ENCODE measurements around the gene DDAH1.

Gene DDAH1

DNA sequence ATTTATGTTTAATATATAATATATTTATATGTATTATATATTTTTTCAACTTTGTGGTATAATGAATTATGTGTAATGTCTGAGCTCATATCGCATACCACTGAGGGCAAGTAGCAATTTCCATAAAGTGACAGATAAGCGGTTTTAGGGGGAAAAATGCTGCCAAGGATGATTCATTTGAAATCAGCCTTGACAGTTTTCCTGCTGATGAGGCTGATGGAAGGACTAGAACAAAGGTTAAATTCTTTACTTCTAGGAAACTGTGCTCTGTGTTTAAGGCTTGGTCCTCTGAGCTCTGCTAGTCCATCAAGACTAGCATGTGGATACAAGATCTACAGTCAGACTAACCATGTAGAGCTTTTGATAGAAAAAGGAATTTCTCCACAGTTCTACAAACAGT is 19.3 kb upstream of the DDAH1 start:
- TF ChIP-seq GATA2 (IDR thresholded peaks at IDR 0.05; ENCODE audit: low read depth, low read length) (no peak), GATA3 (IDR thresholded peaks at IDR 0.05; ENCODE audit: low read depth, low read length) (no peak)

DNA sequence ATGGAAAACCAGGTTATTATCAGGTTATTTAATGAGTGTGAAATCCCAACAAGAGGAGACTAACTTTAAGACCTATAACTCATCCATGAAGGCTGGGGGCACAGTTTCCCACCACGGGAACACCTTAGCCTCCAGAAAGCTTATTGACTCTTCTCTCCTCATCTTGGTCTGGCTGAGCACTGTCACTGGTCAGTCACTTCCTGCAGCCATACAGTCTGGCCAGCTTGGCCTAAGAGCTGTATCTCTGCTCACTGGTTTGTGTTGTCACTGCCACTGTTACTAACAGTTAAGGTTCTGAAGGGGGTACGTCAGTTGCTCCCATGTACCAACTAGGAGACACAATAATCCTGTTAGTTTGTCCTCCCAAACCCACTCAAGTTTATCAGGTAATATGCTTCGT is 16.7 kb upstream of the DDAH1 start:
- TF ChIP-seq GATA3 (IDR thresholded peaks at IDR 0.05; ENCODE audit: low read depth, low read length) (no peak), GATA2 (IDR thresholded peaks at IDR 0.05; ENCODE audit: low read depth, low read length) (no peak)

DNA sequence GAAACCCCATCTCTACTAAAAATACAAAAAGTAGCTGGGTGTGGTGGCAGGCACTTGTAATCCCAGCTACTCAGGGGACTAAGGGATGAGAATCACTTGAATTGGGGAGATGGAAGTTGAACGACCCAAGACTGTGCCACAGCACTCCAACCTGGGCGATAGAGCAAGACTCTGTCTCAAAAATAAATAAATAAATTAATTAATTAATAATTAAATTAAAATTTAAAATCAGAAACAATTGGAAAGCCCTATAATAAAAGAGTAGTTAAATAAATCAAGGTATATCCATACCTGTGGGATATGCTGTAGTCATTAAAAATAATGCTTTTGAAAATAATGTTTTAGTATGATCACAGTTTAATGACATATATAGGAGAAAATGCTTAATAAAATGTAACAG is 15.6 kb upstream of the DDAH1 start:
- TF ChIP-seq GATA2 (IDR thresholded peaks at IDR 0.05; ENCODE audit: low read depth, low read length), result no peak
- TF ChIP-seq GATA3 (IDR thresholded peaks at IDR 0.05; ENCODE audit: low read depth, low read length), result no peak

DNA sequence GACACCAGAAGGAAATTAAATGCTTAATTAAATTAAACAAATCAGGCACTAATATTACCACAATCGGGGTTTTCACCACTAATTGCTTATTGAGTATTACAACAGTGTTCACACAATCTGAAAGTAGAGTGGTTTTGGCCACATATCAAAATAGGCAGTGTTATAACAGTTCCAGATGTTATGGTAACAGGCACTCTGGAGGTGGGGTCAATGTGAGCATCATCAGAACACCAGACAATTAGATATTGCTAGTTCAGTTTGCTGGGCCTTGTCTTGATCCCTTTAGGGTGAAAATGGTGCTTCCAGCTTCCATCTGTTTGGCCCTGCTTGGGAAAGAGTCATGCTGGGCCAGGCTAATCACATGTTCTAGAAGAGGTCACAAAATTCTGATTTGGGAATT is 14.5 kb upstream of the DDAH1 start:
- no peak for TF ChIP-seq GATA2 (IDR thresholded peaks at IDR 0.05; ENCODE audit: low read depth, low read length)
- TF ChIP-seq GATA3 (IDR thresholded peaks at IDR 0.05; ENCODE audit: low read depth, low read length), result no peak

DNA sequence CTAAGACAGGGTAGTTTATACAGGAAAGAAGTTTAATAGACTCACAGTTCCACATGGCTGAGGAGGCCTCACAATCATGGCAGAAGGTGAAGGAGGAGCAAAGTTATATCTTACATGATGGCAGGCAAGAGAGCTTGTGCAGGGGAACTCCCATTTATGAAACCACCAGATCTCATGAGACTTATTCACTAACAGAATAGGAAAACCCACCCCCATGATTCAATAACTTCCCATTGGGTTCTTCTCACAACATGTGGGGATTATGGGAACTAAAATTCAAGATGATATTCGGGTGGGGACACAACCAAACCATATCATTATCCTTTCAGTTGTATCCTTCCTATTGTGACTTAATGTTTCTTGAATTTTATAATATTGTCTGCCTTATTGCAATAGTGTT is 13.4 kb upstream of the DDAH1 start:
- TF ChIP-seq GATA3 (IDR thresholded peaks at IDR 0.05; ENCODE audit: low read depth, low read length) (no peak), GATA2 (IDR thresholded peaks at IDR 0.05; ENCODE audit: low read depth, low read length) (no peak)

DNA sequence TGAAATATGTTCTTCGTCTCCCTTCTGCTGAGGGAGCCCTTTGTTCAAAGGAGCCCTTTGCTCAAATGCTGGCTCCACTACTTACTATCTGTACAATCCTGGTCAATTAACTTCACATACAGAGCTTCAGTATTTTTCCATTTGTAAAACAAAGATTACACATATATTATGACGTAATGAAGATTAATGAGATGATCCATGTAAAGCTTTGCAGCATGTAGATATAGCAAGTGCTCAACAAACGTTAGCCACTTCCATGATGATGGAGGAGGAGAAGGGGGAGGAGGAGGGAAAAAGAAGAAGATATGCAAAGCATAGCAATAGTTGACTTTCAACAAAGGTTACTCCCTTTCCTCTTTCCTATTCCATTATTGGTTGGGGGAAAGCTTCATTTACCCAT is 10.1 kb upstream of the DDAH1 start:
- TF ChIP-seq GATA3 (IDR thresholded peaks at IDR 0.05; ENCODE audit: low read depth, low read length) (no peak), GATA2 (IDR thresholded peaks at IDR 0.05; ENCODE audit: low read depth, low read length) (no peak)

DNA sequence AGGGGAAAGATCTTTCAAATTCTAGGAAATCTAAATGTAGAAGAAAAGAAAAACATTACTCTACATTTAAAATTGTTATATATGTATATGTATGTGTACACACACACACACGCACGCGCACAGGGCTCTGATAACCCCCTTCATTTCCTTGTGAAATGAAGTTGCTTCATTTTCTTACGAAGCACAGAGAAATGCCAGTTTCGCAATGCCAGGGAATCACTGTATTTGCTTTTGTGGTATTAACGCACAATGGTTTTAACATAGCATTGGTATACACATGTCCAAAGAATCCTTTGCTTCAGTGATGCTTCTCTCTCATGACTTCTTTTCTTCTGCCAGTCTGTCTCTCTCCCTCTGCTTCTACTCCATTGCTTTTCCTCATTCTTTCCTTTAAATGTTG is 8.4 kb upstream of the DDAH1 start:
- no peak for TF ChIP-seq GATA2 (IDR thresholded peaks at IDR 0.05; ENCODE audit: low read depth, low read length)
- TF ChIP-seq GATA3 (IDR thresholded peaks at IDR 0.05; ENCODE audit: low read depth, low read length), result no peak

DNA sequence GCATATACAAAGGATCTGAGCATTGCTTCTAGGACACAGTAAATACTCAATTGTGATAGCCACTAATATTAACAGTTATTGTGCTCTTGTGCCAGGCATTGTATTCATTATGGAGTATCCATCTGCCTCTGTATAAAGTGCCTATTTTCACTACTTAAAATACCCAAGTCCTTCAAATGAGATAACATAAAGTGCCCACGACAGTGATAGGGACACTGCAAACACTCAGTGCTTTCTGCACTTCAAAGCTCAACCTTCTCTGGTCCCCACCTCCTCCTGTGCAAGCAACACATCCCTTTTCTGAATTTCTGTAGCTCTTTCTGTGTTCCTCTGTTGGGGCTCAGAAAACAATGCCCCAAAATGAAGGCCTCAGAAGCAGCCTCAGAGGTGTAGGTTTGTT is 6.6 kb upstream of the DDAH1 start:
- TF ChIP-seq GATA3 (IDR thresholded peaks at IDR 0.05; ENCODE audit: low read depth, low read length) (no peak), GATA2 (IDR thresholded peaks at IDR 0.05; ENCODE audit: low read depth, low read length) (no peak)

DNA sequence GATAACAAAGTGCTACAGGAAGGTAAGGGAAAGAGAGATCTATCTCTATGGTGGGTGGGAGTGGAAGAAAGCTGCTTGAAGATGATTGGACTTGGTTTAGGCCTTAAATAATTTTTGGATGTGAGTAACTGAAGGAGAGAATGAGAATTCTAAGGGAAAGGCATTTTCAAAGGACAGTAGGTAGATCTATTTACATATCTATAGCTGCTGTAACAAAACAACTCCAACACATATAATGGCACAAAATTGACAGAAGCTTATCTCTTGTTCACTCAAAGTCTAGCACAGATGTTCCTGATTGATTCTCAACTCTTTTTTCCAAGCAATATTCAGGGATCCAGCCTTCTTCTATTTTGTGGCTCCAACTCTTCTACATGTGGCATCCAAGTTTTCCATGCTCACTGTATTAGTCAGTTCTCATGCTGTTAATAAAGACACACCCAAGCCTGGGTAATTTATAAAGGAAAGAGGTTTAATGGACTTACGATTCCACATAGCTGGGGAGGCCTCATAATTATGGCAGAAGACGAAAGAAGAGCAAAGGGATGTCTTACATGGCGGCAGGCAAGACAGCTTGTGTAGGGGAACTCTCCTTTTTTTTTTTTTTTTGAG is 3.1 kb upstream of the DDAH1 start:
- no peak for TF ChIP-seq GATA2 (IDR thresholded peaks at IDR 0.05; ENCODE audit: low read depth, low read length)
- TF ChIP-seq GATA3 (IDR thresholded peaks at IDR 0.05; ENCODE audit: low read depth, low read length), result no peak

DNA sequence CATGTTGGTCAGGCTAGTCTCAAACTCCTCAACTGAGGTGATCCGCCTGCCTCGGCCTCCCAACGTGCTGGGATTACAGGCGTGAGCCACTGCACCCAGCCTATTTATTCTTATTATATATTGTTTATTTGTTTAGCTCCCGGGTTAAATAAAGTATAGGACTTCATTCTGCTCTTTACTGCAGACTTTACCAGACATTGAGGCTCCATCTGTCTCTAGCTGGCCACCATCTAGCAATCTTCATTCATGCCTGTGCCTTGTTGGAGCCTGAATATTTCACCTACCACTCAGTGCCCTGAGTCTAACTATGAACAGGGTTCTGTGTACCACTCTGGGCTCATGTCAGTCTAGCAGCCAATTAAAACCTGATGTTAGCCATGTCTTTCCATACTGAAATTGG is 2.1 kb upstream of the DDAH1 start:
- TF ChIP-seq GATA3 (IDR thresholded peaks at IDR 0.05; ENCODE audit: low read depth, low read length) (no peak), GATA2 (IDR thresholded peaks at IDR 0.05; ENCODE audit: low read depth, low read length) (no peak)

DNA sequence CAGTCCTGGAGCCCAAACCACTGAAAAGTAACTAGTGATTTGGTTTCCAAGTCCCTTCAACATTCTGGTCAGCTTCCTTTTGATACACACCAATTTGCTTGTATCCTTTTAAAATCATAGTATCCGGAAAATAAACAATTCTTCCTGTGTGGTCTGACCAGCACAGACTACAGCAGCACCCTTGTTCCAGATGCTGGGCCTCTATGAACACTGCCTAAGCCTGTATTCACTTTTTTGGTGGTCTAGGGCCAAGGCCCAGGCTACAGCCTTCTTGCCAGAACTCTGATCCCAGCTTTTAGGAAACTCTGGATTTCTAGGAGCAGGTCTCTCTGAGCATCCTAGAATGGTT is 801 bp upstream of the DDAH1 start:
- TF ChIP-seq GATA3 (IDR thresholded peaks at IDR 0.05; ENCODE audit: low read depth, low read length), result no peak
- no peak for TF ChIP-seq GATA2 (IDR thresholded peaks at IDR 0.05; ENCODE audit: low read depth, low read length)

DNA sequence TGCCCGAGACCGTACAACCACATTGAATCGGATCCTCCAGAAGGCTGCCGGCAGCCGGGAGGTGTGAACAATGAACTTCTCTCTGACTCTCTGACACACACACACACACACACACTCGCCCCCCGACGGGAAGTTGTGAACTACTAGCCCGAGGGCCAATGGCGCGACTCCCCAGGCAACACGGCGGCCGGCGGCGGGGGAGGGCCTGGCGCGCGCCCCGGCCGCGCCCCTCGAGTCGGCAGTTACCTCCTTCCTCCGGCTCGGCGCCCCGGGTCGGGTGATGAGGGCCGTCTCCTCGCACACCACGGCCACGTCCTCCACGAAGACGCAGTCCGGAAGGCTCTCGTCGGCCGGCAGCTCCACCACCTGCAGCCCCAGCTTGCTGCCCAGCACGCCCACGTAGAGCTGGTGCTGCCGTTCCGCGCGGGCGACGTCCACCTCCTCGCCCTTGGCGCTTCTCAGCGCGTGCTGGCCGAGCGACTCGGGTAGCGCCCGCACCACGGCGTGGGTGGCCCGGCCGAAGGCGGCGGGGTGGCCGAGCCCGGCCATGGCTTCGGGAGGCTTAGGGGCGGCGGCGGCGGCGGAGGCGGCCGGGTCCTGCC is 361 bp downstream of the DDAH1 start:
- TF ChIP-seq GATA2 (IDR thresholded peaks at IDR 0.05; ENCODE audit: low read depth, low read length), result no peak
- no peak for TF ChIP-seq GATA3 (IDR thresholded peaks at IDR 0.05; ENCODE audit: low read depth, low read length)

DNA sequence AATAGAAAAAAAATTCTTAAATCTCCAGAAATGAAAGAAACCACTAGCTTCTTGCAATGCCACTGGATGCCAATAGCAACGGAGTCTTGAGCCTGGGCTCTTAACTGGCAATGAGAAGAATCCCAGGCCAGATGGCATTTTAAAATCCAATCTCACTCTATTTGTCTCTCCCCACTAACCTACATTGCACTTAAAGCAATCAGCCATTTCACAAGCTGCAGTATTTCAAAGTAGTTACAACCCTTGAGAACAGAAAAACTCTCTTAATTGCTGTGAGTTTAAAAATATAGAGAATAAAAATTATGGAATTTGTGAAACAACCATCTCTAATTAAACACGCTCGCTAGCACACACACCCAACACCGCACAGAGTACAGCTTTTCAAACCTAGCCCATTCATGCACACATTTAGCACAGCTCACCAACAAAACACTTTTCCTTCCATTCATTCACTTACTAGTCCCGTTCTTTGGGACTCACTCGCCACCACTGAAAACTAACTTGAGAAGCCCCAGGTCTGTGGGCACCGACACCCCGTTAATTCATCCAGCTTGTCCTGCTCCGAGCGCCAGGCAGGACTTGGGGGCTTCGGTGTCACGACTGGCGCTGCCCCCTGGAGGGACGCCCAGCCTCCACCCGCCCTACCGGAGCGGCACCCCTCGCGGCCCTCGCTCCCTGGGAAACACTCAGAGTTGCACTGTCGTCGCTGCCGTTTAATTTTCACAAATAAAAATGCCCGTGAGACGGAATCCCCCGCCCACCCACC is 1.0 kb downstream of the DDAH1 start:
- no peak for TF ChIP-seq GATA3 (IDR thresholded peaks at IDR 0.05; ENCODE audit: low read depth, low read length)
- TF ChIP-seq GATA2 (IDR thresholded peaks at IDR 0.05; ENCODE audit: low read depth, low read length), result no peak

DNA sequence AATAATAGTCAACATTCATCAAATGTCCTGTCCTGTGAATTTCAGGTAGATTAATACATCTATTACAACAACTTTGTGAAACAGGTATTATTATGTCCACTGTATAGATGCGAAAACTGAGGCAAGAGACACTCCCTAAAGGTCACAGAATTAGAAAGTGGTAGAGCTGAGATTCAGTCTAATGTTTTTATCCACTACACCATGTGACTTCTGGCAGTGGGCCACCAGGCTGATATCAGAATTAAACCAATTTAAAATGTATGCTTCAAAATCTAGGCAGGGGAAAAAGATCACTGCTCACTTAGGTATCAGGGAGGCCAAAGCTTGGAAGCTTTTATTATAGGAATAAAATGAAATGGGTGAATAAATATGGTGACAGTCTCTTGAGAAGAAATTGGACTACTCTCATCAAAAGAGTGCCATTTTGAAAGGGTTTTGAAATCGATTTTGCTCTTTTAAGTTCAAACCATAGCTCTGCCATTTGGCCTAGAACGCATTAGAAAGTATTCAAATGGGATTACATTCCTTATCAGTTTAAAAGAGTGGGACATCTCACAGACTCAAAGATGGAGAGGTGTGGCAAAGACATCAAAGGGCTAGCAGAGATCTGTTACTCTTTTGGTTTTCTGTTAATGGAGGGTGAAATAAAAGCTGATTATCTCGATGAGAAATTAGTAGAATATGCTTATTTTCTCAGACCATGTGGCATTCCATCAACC is 1.9 kb downstream of the DDAH1 start:
- no peak for TF ChIP-seq GATA3 (IDR thresholded peaks at IDR 0.05; ENCODE audit: low read depth, low read length)
- TF ChIP-seq GATA2 (IDR thresholded peaks at IDR 0.05; ENCODE audit: low read depth, low read length), result no peak
